HEK293T (cell line): ENCODE results near the gene ANKZF1.

ENCODE experiments used
- CTCF ChIA-PET: fragments of 350-600 bp; formaldehyde crosslinking; extraction: SDS; loops from one replicate; lab custom pipeline; 2021; ENCODE audit warnings: antibody characterized with exemption, inconsistent platforms; lab: Yijun Ruan, JAX
- POLR2A ChIA-PET: fragments of 350-600 bp; formaldehyde crosslinking; extraction: SDS; loops from one replicate; lab custom pipeline; 2020; ENCODE audit warnings: antibody characterized with exemption, inconsistent platforms; lab: Yijun Ruan, JAX
- DNase-seq: peaks from one replicate; pipeline ENCODE4 v3.0.0; 2012; ENCODE audit warnings: mixed read lengths; ENCODE audit errors: extremely low spot score
- ARNT ChIP-seq: fragments of 450-650 bp; IDR thresholded peaks from 2 replicates; pipeline ENCODE4 v1.6.1; 2017; ENCODE audit warnings: mild to moderate bottlenecking
- BHLHE40 ChIP-seq: fragments of 450-650 bp; IDR thresholded peaks from 2 replicates; pipeline ENCODE4 v1.6.1; 2016; ENCODE audit warnings: mild to moderate bottlenecking, moderate library complexity, borderline replicate concordance
- CTBP1 ChIP-seq: fragments of 450-650 bp; IDR thresholded peaks from 2 replicates; pipeline ENCODE4 v1.6.1; 2016; ENCODE audit warnings: borderline replicate concordance
- ELF4 ChIP-seq: fragments of 450-650 bp; IDR thresholded peaks from 2 replicates; pipeline ENCODE4 v1.6.1; 2017; ENCODE audit warnings: antibody characterized with exemption
- FOXA1 ChIP-seq: fragments of 450-650 bp; IDR thresholded peaks from 2 replicates; pipeline ENCODE4 v1.6.1; 2016; ENCODE audit warnings: mild to moderate bottlenecking
- FOXK2 ChIP-seq: fragments of 450-650 bp; IDR thresholded peaks from 2 replicates; pipeline ENCODE4 v1.6.1; 2016; ENCODE audit warnings: mild to moderate bottlenecking
- FOXM1 ChIP-seq: fragments of 450-650 bp; IDR thresholded peaks from 2 replicates; pipeline ENCODE4 v1.6.1; 2017; ENCODE audit warnings: mild to moderate bottlenecking, borderline replicate concordance
- HDGF ChIP-seq: fragments of 450-650 bp; IDR thresholded peaks from 2 replicates; pipeline ENCODE4 v1.6.1; 2017; ENCODE audit warnings: antibody characterized with exemption, borderline replicate concordance
- L3MBTL2 ChIP-seq: fragments of 450-650 bp; conservative IDR thresholded peaks from 2 replicates; pipeline ENCODE4 v1.6.1; 2016; ENCODE audit warnings: mild to moderate bottlenecking
- LEF1 ChIP-seq: fragments of 450-650 bp; IDR thresholded peaks from 2 replicates; pipeline ENCODE4 v1.6.1; 2017; ENCODE audit warnings: mild to moderate bottlenecking, borderline replicate concordance
- NFRKB ChIP-seq: fragments of 450-650 bp; IDR thresholded peaks from 2 replicates; pipeline ENCODE4 v1.6.1; 2016; ENCODE audit warnings: mild to moderate bottlenecking, moderate library complexity
- SP1 ChIP-seq: fragments of 450-650 bp; IDR thresholded peaks from 2 replicates; pipeline ENCODE4 v1.6.1; 2017
- SUZ12 ChIP-seq: fragments of 450-650 bp; IDR thresholded peaks from 2 replicates; pipeline ENCODE4 v1.6.1; 2016; ENCODE audit warnings: mild to moderate bottlenecking
- TARDBP ChIP-seq: fragments of 450-650 bp; IDR thresholded peaks from 2 replicates; pipeline ENCODE4 v1.6.1; 2016
- ZNF384 ChIP-seq: fragments of 450-650 bp; IDR thresholded peaks from 2 replicates; pipeline ENCODE4 v1.6.1; 2016
- TF ChIP-seq, protein P1 (sequence below): fragments of 450-650 bp; IDR thresholded peaks from 2 replicates; pipeline ENCODE4 v1.6.1; 2016

ANKZF1 gene

DNA sequence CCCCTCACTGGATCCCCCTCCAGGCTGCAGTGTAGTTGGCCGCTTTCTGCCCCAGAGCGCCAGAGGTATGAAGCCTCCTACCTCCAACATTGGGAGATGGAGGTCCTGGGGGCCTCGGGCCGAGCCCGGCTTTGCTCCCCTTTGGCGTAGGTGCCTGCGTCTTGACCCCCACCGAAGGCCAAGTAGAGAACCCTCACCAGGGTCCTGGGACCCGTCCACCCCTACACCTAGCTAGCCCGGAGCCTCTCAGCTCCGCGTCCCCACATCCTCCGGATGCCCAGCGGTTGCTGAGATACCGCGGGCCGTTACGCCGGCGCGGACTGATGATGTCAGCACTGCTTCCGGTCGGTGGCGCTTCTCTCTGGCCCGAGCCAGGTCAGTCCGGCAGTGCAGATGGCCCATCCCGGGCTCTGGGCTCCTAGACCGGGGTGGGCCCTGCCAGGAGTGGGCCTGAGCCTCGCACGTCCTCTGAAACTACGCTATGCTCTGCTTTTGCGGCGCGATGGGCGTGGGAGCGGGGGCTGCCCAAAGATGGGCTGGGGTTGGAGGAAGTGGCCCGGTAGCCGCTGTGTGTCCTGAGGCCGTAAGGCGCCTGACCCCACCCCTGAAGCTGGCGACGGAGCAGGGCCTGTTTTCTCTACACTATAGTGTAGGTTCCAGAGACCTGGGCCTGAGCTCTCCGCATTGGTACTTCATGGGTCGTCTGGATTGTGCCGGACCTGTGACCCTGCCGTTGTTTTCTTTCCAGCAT lies 15.7 kb downstream of the ANKZF1 start, which contains the start of the genes GLB1L and STK16:
GLB1L (minus strand) TSS at position 297 of the 751 bp plus-strand sequence. CDS start 1,871 bp downstream, outside the sequence.
STK16 (plus strand) TSS at position 332 of the 751 bp plus-strand sequence. CDS start 521 bp downstream, outside the sequence.
- TF ChIP-seq CTBP1 (no peak), FOXK2 (no peak), ELF4 (peak; percentile 61; the same call in 1 of the 2 replicates)
- DNase-seq: peak; percentile 96
- POLR2A ChIA-PET: interaction anchor here (0.7 to 2.9 kb wide), 22 partner anchors 10 to 336 kb away, joined by 3 to 28 read pairs (median 8); partner anchors contain the start of genes ABCB6, ANKZF1, ATG9A and CNPPD1
- CTCF ChIA-PET: interaction anchor here (0.7 to 1.9 kb wide), 5 partner anchors 9 to 193 kb away, joined by 3 to 7 read pairs (median 3); no protein-coding TSS in a partner anchor

DNA sequence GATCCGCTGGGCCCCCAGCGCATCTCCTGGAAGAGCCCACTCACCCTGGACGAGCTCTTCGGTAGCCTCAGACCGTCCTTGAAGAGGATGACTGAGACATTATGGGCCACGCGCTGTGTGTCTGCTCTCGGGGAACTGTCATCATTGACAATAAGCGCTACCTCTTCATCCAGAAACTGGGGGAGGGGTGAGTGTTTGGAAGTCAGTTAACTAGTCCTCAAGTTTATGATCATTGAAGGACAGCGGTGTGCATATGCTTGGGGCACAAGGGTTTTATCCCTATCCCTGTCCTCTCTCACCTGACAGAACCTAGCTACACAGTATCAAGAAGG lies 16.3 kb downstream of the ANKZF1 start:
- TF ChIP-seq ZNF384: no peak
- POLR2A ChIA-PET: interaction anchor here (1.7 to 2.9 kb wide), 10 partner anchors 9 to 69 kb away, joined by 7 to 28 read pairs (median 11); partner anchors contain the start of genes ABCB6, ANKZF1, ATG9A and CNPPD1
- CTCF ChIA-PET: interaction anchor here (0.7 to 1.9 kb wide), 3 partner anchors 9 to 32 kb away, joined by 3 to 7 read pairs (median 3); no protein-coding TSS in a partner anchor
- DNase-seq: no peak

DNA sequence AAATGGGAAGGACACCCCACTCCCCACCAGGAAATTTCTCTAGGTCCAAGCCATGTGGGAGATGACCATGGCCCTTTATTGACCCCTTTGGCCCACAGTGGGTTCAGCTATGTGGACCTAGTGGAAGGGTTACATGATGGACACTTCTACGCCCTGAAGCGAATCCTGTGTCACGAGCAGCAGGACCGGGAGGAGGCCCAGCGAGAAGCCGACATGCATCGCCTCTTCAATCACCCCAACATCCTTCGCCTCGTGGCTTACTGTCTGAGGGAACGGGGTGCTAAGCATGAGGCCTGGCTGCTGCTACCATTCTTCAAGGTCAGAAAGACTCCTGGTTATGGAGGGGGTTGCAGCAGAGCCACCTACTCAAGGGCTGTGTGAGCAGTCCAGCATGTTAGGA lies 17.0 kb downstream of the ANKZF1 start:
- ChIA-PET POLR2A (interaction anchor here (1.7 to 2.9 kb wide), 7 partner anchors 9 to 40 kb away, joined by 7 to 28 read pairs (median 13); partner anchors contain the start of genes ABCB6, ANKZF1, ATG9A and DNAJB2), CTCF (no interaction called here)
- TF ChIP-seq SP1 (no peak), NFRKB (no peak), ZNF384 (no peak), LEF1 (no peak), FOXA1 (no peak), FOXK2 (no peak), FOXM1 (no peak), ELF4 (no peak), L3MBTL2 (no peak), ARNT (no peak), BHLHE40 (no peak), TARDBP (no peak), HDGF (no peak), CTBP1 (no peak)
- TF ChIP-seq, protein P1, sequence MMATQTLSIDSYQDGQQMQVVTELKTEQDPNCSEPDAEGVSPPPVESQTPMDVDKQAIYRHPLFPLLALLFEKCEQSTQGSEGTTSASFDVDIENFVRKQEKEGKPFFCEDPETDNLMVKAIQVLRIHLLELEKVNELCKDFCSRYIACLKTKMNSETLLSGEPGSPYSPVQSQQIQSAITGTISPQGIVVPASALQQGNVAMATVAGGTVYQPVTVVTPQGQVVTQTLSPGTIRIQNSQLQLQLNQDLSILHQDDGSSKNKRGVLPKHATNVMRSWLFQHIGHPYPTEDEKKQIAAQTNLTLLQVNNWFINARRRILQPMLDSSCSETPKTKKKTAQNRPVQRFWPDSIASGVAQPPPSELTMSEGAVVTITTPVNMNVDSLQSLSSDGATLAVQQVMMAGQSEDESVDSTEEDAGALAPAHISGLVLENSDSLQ: no peak
- DNase-seq: no peak

DNA sequence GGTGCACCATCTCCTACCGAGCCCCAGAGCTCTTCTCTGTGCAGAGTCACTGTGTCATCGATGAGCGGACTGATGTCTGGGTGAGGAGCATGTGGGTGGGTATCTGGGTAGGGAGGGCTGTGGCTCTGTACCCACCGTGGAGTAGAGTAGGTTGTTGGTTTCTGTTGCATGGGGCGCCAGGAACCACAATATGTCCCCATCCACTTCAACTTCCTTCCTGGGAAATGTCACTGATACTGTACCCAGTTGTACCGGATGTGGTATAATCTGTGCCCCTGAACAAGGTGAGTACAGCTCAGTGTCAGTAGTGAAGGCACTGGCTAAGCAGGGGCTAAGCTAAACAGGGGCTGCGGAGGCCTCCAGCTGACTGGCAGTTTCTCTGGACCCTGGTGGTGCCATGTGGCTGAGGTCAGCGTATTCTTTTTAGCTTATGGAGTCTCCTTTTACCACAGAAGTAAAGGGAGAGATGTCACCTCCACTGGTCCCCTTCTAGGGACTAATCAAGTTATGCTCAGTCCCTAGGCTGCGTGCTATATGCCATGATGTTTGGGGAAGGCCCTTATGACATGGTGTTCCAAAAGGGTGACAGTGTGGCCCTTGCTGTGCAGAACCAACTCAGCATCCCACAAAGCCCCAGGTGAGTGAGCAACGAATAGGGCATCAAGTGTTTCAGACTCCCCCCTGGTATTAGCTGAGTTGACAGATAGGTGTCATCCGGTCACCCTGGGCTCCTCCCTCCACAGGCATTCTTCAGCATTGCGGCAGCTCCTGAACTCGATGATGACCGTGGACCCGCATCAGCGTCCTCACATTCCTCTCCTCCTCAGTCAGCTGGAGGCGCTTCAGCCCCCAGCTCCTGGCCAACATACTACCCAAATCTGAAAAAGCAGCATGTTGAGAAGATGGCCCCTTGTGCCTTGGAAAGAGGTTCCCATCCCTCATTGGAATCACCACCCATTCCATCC lies 18.4 kb downstream of the ANKZF1 start:
- no peak for TF ChIP-seq SUZ12
- no peak for TF ChIP-seq TARDBP
- TF ChIP-seq CTBP1: no peak
- TF ChIP-seq ELF4: no peak
- no peak for TF ChIP-seq ARNT
- TF ChIP-seq BHLHE40: no peak
- no peak for TF ChIP-seq HDGF
- no peak for TF ChIP-seq SP1
- TF ChIP-seq NFRKB: no peak
- TF ChIP-seq FOXA1: no peak
- TF ChIP-seq FOXM1: no peak
- no peak for TF ChIP-seq ZNF384
- TF ChIP-seq, protein P1: no peak
- no peak for TF ChIP-seq FOXK2
- TF ChIP-seq L3MBTL2: no peak
- TF ChIP-seq LEF1: no peak
- POLR2A ChIA-PET: interaction anchor here (0.9 to 2.6 kb wide), 3 partner anchors 14 to 31 kb away, joined by 3 to 7 read pairs (median 3); partner anchors contain the start of gene DNAJB2
- CTCF ChIA-PET: interaction anchor here (1.0 kb wide), 1 partner anchor 72 kb away, joined by 3 read pairs; no protein-coding TSS in a partner anchor
- DNase-seq: no peak

DNA sequence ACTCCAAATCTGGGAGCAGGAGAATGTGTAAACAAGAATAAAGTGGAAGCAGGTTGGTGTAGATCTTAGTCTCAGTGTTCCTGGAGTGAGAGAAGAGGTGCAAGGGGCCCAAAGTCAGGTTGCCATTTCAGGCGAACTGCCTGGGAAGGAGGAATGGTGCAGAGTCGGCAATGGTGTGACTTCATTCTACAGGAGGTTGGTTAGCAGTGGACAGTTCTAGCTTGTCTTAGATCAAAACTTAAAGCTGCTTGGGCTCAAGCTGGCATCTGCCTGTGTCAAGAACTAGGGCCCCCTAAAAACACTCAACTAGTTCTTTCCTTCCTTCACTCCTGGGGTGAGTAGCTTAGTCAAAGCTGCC lies 19.2 kb downstream of the ANKZF1 start:
- CTCF ChIA-PET: interaction anchor here (1.0 to 1.4 kb wide), 2 partner anchors 46 to 73 kb away, joined by 3 to 5 read pairs; no protein-coding TSS in a partner anchor
- POLR2A ChIA-PET: interaction anchor here (0.9 to 2.6 kb wide), 7 partner anchors 15 to 46 kb away, joined by 3 to 7 read pairs (median 4); partner anchors contain the start of genes ANKZF1, ATG9A, DNAJB2 and ZFAND2B
- DNase-seq: no peak
- TF ChIP-seq ZNF384: no peak
- TF ChIP-seq SUZ12: no peak
- TF ChIP-seq LEF1: no peak
- no peak for TF ChIP-seq ELF4
- TF ChIP-seq TARDBP: no peak
- no peak for TF ChIP-seq HDGF
- no peak for TF ChIP-seq L3MBTL2
- no peak for TF ChIP-seq SP1
- no peak for TF ChIP-seq NFRKB
- TF ChIP-seq FOXA1: no peak
- no peak for TF ChIP-seq ARNT
- TF ChIP-seq, protein P1: no peak
- TF ChIP-seq FOXK2: no peak
- TF ChIP-seq FOXM1: no peak
- TF ChIP-seq BHLHE40: no peak
- TF ChIP-seq CTBP1: no peak
